22Rv1 (cell line): ENCODE results near the gene TUBGCP3.

Experiments
- H3K27ac ChIP-seq: fragments of 450-650 bp; 2 replicates; pipeline ENCODE4 v1.5.1; 2017
- CTCF ChIP-seq: fragments of 450-650 bp; IDR thresholded peaks from 2 replicates; pipeline ENCODE4 v1.5.1; 2017; ENCODE audit warnings: mild to moderate bottlenecking
- ZFX ChIP-seq: fragments of 450-650 bp; IDR thresholded peaks from 2 replicates; pipeline ENCODE4 v1.6.1; 2017; ENCODE audit warnings: antibody characterized with exemption, borderline replicate concordance

The TUBGCP3 gene

GRCh38 chr13:112446347-112446861 lies 141.5 kb downstream of the TUBGCP3 start:
- TF ChIP-seq CTCF, result no peak
- no peak for TF ChIP-seq ZFX
- H3K27ac ChIP-seq, result no peak overlapping the region

GRCh38 chr13:112445411-112446271 lies 142.3 kb downstream of the TUBGCP3 start:
- no peak for TF ChIP-seq CTCF
- no peak for TF ChIP-seq ZFX
- no peak overlapping the region for H3K27ac ChIP-seq

- no peak for TF ChIP-seq CTCF
- TF ChIP-seq ZFX, result no peak
- no peak overlapping the region for H3K27ac ChIP-seq
These were observed 143.2 kb downstream of the TUBGCP3 start for GRCh38 chr13:112444416-112445399.

- TF ChIP-seq CTCF (peak; percentile 88), ZFX (no peak)
- H3K27ac ChIP-seq, result no peak overlapping the region
These were observed 144.0 kb downstream of the TUBGCP3 start for GRCh38 chr13:112443995-112444311.

GRCh38 chr13:112443191-112443994 lies 144.6 kb downstream of the TUBGCP3 start:
- no peak for TF ChIP-seq CTCF
- TF ChIP-seq ZFX, result no peak
- no peak overlapping the region for H3K27ac ChIP-seq

- TF ChIP-seq ZFX (no peak), CTCF (no peak)
These were observed 145.4 kb downstream of the TUBGCP3 start for GRCh38 chr13:112442483-112443090.

More at GRCh38 chr13:112442483-112443090, 145.4 kb downstream of the TUBGCP3 start:
- no peak overlapping the region for H3K27ac ChIP-seq
